ENCODE results near the gene ACKR3.

DNA sequence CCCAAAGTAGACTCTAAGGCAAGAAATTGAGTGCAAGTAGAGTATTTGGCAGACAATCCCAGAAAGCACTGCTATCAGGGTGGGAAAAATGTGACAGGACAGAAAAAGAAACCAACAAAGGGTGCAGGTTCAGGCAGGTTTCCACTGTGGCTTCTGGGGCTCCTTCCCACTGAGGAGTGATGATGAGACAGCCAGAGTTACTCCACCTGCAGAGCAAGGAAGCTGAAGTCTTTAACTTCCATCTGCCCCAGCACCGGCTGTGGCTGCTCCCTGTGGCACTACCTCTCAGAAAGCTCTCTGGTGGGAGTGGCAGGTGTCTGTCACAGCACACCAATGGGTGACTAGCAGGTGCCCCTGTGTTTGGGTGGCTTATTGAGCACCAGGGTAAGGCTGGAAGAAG is 37.6 kb upstream of the ACKR3 start:
- TF ChIP-seq, protein P1, sequence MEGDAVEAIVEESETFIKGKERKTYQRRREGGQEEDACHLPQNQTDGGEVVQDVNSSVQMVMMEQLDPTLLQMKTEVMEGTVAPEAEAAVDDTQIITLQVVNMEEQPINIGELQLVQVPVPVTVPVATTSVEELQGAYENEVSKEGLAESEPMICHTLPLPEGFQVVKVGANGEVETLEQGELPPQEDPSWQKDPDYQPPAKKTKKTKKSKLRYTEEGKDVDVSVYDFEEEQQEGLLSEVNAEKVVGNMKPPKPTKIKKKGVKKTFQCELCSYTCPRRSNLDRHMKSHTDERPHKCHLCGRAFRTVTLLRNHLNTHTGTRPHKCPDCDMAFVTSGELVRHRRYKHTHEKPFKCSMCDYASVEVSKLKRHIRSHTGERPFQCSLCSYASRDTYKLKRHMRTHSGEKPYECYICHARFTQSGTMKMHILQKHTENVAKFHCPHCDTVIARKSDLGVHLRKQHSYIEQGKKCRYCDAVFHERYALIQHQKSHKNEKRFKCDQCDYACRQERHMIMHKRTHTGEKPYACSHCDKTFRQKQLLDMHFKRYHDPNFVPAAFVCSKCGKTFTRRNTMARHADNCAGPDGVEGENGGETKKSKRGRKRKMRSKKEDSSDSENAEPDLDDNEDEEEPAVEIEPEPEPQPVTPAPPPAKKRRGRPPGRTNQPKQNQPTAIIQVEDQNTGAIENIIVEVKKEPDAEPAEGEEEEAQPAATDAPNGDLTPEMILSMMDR (IDR thresholded peaks at IDR 0.05 in 4 of 5, conservative IDR thresholded peaks at IDR 0.05 in 1 of 5): no peak
- no peak for TF ChIP-seq POLR2A (IDR thresholded peaks at IDR 0.05)

All from gastrocnemius medialis (tissue), 4 donors.